RCC 7860 (cell line): Measurements from ENCODE around the gene MYL4.
"Not testable (repeated sequence)": the region's sequence is repeated elsewhere in the genome, so short reads cannot be mapped to it uniquely, and the experiment has no call there.

Experiments used
- DNase-seq: peaks from one replicate; pipeline ENCODE4 v3.0.0-alpha.2; 2015; ENCODE audit warnings: low spot score
- FAIRE-seq: peaks from 2 replicates; lab custom pipeline; 2012; peaks lifted over from hg19 to GRCh38; lab: Jason Lieb, UNC

MYL4 gene

DNA sequence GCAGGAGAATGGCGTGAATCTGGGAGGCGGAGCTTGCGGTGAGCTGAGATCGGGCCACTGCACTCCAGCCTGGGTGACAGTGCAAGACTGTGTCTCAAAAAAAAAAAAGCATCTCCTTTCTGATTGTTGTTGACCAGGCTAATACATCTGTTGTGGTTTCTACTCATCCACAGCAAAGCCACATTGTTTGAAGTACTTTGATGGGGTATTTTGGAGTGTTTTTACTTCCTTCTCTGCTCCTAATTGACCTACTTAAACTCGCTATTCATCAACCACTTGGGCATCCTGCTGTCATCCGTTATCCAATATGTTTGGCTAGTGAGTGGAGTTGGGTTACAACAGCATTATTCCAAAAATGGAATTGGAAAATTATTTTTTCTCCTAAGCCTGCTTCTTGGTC lies 16.6 kb upstream of the MYL4 start:
- FAIRE-seq = no peak
- DNase-seq = no peak

DNA sequence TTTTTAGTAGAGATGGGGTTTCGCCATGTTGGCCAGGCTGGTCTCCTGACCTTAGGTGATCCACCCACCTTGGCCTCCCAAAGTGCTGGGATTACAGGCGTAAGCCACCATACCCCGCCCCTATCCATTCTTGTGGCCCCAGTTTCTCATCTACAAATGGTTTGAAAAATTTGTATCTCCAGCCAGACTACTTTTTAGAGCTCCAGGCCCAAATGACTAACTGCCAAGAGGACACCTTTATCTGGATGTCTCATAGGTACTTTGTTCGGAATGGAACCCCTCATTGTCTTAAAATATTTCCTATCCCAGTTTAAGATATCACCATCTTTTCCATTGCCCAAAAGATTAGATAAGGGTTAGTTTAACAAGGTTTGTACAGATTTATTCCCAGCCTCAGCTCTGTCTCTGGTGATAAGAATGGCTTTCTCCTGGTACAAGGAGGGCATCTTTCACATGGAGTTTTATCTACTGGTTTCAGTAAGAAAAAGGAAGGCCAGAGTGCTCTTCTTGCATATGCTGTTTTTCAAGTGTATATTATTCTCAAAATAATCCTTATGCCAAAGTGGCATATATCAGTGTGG lies 15.1 kb upstream of the MYL4 start:
- no peak for FAIRE-seq
- no peak for DNase-seq

DNA sequence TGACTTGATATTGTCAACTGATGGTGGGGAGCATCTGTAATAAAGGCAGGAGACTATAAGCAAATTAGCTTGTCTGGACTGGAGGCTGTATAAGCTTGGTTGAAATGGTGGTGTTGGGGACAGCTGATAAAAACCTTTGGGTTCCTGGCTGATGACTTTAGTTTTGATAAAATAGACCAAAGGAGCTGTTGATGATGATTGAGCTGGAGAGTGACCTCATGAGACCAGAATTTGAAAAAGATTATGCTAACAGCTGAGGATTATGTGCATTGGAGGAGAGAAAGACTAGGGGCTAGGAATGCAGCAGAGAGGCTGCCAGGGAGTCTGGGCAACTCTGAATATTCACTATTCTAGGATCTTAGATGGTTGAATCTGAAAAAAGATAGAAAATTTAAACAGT lies 11.3 kb upstream of the MYL4 start:
- FAIRE-seq (no peak), DNase-seq (no peak)

DNA sequence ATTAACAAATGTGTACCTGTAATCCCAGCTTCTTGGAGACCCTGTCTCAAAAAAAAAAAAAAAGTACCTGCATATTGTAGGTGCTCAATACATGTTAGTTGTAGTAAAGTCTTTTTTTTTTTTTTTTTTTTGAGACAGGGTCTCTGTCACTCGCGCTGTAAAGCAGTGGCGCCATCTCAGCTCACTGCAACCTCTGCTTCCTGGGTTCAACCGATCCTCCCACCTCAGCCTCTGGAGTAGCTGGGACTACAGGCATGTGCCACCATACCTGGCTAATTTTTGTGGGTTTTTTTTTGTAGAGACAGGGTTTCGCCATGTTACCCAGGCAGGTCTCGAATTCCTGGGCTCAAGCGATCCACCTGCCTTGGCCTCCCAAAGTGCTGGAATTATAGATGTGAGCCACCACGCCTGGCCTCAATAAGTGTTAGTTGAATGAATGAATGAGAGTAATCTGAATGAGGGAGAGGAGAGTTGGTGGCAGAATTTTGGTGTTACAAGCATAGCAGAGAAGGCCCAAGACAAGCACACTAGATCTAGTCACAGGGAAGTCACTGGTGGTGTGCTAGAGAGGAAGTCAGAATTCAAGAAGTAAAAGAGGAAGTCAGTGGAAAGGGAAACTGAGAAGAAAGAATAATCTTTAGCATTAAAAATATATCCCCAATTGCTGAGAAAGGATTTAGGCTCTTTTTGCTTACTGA lies 9.4 kb upstream of the MYL4 start:
- FAIRE-seq (no peak), DNase-seq (no peak)

DNA sequence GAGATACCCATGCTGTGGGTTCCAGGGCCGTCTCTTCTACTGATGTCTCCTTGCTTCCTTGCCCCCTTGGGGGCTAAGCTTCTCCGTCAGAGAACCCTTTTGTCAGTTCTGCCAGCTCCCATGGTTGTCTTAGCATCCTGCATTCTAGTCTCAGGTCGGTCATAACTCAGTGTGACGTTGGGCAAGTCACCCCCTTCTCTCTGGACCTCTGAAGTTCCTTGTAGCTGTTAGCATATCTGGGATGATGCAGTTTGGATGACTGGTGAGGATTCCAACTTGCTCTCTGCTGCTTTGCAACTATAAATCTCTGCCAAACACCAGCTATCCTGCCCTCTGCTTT lies 8.9 kb upstream of the MYL4 start:
- DNase-seq = no peak
- no peak for FAIRE-seq

DNA sequence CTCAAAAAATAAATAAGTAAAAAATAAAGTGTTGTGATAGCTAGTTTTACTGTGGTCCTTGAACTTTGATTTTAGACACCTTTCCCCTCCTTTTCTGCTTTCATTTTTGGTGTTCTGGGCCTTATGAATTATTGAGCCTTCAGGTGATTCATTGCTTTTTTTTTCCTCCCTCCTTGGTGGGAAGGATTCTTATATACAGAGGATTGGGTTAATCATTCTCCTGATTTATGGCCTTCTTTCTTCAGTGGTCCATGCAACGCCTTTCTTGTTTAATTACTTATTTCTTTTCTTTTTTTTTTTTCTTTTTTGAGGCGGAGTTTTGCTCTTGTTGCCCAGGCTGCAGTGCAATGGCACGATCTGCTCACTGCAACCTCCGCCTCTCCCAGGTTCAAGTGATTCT lies 8.0 kb upstream of the MYL4 start:
- FAIRE-seq = peak; percentile 90
- DNase-seq = peak; percentile 71

DNA sequence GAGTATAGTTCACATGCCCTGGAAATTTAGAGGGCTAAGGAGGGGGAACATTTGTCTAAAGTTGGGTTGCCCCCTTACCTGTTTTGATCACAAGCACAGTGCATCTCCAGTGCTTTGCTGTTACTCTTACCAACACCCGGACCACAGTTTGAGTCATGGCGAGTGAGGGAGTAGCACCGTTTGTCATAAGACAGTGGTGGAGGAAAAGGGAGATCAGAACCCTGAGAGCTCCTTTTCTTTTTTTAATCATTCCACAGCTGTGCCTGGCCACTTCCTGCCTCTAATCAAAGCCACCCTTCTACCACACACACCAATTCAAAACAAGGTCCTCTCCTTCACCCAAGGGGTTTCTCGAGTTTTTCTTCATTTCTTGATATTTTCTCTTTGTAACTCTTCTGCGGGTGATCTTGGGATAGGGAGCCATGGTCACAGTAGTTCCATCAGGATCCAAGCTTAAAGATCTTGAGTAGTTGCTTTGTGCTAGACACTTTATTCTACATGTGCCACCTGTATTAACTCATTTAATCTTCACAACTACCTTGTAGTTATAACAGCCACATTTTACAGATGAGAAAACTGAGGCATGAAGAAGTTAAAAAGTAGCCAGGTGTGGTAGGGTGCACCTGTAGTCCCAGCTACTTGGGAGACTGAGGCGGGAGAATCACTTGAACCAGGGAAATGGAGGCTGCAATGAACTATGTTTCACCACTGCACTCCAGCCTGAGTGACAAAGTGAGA lies 5.0 kb upstream of the MYL4 start:
- DNase-seq = peak; percentile 69
- FAIRE-seq = peak; percentile 60

DNA sequence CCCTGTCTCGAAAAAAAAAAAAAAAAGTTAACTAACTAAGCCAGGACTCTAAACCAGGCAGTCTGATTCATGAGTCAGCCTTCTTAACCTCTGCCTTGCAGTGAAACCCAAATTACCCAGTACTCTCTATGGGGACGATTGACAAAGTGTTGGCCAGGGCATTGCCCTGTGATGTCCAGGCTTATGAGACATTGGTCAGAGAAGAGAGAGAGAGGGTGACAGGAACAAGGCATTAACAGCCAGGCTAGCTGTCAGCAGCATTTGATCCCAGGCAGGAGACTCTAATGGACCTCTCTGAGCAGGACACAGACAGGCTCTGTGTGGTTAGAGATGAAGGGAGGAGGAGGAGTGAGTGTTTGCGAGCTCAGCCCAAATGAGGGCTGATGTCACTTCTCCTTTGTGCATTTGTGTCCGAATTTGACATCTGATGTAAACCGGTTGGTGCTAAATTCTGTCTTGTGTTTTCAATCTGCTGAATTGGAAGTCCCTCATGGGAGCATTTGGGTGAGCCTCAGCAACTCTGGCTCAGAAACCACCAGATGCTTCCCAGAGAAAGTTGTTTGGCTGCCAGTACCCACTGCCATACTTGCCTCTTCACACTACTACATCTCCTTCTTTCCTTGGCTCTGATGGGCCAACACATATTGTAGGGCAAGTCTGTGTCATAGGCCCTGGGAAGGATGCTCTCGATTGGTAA lies 4.3 kb upstream of the MYL4 start:
- DNase-seq (peak; percentile 77), FAIRE-seq (peak; percentile 86)

DNA sequence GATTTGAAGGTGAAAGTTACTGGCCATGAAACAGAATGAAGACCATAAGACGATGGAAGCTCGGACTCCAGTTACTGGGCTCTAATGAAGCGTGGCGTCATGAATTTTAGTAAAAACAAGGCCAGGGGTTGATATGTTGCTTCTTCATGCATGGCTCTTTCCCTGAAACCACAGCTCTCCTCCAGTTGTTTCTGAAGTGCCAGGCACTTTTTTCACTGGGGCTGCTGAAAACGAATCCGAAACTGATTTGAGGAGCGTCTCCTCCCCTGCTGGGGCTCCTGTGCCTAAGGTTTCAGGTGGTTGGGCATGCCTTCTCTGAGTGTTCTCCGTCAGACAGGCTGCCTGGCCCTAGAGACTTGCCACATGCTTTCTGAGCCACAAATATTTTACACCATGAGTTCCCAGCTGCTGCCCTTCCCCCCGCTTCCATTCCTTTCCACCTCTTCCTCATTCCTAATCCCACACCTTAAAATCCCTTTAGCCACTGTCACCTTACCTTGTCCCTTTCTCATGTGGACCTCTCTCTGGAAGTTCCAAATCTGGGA lies 3.7 kb upstream of the MYL4 start:
- FAIRE-seq = peak; percentile 89
- peak; percentile 92 for DNase-seq

DNA sequence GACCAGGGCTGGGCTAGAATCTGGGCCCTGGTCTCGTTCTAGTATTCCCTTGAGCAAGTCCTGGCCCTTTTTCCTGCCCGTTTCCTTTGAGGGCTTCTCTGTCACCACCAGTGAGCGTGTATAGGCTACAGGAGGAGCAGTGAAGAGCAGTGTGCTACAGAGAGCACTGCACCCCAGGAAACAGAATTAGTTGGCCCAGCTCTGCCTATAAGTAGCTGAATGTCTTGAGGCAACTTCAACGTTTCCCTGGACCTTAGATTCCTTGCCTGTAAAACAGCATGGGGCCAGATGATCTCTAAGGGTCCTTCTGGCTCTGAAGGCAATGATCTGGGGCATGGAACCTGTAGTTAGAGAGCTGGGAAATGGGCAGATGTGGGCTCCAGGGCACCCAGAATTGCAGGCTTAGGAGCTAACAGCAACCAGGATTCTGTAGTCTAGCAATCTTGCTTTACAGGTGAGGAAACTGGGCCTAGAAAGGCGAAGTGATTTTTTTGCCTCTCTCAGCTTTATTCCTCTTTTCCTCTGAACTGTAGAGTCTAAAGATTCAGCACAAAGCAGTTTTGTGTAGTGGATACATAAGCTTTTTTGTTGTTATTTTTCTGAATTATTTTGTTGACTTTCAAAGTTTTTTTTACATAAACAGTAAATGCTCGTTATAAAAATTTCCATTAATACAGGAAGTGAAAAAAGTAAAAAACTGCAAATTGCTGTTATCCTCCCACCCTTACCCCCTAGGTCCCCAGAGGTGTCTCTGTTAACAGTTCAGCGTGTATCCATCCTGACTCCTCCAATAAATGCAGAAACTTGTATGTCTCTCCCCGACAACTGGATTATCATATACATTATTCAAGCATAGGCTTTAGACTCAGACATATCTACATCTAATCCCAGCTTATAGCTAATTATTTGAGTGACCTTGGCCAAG lies 1.7 kb upstream of the MYL4 start:
- FAIRE-seq = no peak
- no peak for DNase-seq

DNA sequence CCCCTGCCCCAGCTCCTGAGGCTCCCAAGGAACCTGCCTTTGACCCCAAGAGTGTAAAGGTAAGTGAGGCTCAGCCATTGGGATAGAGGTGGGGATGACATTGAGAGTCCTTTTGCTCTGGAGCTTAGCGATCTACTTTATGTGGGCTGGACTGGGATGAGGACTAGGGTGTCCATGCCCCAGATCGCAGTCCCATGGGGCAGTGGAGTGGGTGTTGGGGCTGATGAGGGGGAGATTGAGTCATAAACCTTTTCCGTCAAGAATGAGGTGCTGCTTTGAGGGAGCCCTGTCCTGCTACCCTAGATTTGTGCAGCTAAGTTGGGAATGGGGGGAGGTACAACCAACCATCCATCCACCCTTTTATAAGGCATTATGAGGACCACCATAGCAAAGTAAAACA lies 351 bp downstream of the MYL4 start:
- DNase-seq = no peak
- FAIRE-seq = no peak

DNA sequence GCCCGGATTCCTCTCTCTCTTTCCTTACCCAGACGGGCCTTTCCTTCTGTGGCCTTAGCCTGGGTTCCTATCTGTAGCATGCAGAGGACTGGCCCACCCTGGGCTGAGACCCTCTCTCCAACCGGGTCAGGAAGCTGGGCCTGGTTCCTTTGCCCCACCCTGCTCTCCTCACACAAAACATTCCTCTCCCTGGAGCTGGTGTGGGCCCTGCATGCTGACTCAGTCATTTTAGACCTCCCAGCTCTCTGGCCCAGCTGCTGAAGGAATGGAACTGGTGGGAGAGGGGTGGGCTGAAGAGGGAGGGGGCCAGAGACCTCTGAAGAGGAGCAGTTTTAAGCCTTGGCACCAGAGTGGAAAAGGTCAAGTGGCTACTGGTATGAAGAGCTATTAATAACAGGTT lies 957 bp downstream of the MYL4 start:
- no peak for FAIRE-seq
- no peak for DNase-seq

DNA sequence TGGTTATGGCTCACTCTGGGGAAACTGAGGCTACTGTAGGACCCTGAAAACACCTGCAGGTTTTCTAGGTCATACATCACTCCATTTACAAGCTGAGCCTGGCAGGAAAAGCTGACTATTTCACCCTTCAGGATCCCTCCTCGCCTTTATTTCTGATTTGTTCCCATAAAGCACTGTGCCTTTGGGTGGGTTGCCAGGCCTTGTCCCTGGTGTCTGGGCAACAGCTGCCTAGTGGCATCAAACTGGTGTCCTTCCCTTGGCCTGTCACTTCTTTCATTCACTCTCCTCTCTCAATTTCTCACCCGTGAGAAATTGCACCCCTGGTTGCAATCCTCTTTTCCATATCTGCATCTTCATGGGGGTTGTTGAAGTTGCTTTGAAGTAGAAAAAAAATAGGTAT lies 1.6 kb downstream of the MYL4 start:
- FAIRE-seq (no peak), DNase-seq (no peak)

DNA sequence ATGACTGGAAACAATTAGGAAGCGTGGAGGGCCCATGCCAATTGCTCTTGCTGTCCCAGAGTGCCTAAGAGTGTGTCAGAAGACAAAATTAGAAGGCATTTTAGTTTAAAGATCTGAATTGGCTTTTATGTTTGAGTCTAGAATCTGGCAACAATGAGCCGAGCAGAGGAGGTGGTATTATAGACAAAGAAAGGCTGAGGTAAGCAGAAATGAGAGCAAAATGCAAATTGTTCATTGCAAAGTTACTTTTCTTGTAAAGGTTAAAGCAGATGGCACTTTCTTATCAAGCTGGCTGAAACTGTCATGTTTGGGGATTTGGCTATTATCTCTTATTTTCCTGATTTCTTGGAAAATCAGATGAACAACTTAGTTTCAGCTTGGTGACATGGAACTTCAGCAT lies 3.3 kb downstream of the MYL4 start:
- FAIRE-seq = no peak
- DNase-seq = no peak

DNA sequence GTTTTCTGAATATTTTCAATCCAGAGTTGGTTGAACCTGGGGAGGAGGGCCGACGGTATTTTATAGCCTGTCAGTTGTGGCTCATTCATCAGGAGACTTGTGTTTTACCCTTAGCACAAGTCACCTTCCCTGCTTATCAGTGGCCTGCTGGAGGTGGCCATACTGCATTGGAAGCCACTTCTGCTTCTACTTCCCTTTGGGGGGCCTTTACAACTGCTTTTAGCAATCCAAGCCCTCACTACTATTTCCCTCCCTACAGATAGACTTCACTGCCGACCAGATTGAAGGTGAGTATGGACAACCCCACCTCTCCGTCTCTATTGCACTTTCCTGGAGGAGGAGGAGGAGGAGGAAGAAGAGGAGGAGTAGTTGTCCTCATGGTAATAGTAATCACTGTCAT lies 4.4 kb downstream of the MYL4 start:
- no peak for DNase-seq

DNA sequence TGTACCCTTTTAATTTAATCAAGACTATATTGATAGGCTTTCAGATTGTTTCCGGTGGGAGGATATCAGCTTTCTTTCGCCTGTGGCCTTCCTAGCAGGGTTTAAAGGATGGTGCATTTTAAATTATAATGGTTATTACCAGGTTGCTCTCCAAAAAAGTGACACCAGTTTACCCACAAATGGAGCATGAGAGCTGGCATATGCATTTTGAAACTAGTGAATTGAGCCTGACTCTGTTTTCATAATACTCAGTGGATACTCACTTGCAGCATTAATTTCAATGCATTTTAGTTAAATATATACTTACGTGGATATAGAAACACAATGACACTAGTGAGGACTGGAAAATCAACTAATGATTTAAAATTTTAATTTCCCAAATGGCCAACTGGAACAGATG lies 5.8 kb downstream of the MYL4 start:
- DNase-seq (no peak), FAIRE-seq (no peak)

More for the DNA sequence above, 4.4 kb downstream of the MYL4 start:
- no peak for FAIRE-seq

DNA sequence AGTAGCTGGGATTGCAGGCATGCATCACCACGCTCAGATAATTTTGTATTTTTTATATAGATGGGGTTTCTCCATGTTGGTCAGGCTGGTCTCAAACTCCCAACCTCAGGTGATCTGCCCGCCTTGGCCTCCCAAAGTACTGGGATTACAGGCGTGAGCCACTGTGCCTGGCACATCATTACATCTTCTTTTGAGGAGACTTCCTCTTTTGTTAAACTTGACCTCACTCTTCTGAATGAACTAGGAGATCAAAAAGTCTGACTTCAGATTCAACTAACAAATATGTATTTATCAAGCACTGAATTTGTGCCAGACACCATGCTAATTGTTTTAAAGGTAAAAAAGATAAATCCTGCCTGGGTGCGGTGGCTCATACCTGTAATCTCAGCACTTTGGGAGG lies 7.7 kb downstream of the MYL4 start:
- DNase-seq, FAIRE-seq: not testable (repeated sequence)

DNA sequence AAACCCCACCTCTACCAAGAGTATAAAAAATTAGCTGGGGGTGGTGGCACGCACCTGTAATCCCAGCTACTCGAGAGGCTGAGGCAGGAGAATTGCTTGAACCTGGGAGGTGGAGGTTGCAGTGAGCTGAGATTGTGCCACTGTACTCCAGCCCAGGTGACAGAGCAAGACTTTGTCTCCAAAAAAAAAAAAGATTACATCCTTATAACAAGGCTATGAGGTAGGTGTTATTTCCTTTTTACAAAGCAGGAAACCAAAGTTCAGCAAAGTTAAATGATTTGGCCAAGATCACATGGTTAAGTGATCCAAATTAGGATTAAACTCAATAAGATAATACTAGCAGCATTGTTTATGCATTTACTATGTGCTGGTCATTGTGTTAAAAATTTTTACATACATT lies 8.1 kb downstream of the MYL4 start:
- FAIRE-seq, DNase-seq: not testable (repeated sequence)

DNA sequence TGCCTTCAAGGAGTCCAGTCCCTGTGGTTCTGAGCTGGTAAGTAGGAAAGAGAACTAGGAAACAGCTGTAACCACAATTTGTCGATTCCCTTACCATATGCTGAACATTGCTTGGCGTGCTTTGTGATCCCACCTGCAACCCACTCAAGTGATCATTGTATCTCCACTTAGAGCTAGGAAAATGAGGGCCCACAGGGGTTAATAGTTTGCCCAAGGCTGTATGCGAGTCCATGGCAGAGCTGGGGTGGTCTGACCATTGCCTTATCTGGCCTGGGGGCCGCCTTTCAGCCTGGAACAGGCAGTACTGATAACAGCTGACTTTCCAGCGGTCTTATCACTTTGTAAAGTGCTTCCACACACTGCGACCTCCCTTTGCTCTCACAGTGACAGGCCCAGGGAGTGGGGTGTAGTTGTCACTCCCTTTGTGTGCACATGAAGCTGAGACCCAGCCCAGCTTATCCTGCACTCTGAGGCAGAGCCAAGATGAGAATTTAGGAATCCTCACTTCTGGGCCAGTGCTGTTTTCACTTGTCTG lies 9.8 kb downstream of the MYL4 start:
- FAIRE-seq = no peak
- no peak for DNase-seq
